Choroid plexus epithelial cell (primary cell): ENCODE results near the gene KCNG4.
A peak's percentile ranks its signal among the peaks of the same experiment; 100 is the strongest.

Experiments used
- DNase-seq: peaks from one replicate; pipeline ENCODE4 v3.0.0-alpha.2; 2010; ENCODE audit warnings: low read depth
- H3K4me3 ChIP-seq: 2 replicates; pipeline ENCODE4 v1.5.1; 2011; ENCODE audit warnings: low read depth, mild to moderate bottlenecking, control low read depth, low read length, moderate library complexity
- CTCF ChIP-seq: conservative IDR thresholded peaks from 2 replicates; pipeline ENCODE4 v1.5.1; 2011; ENCODE audit warnings: low read depth, mild to moderate bottlenecking, control low read depth, inconsistent platforms, low read length, moderate library complexity

KCNG4 gene

GRCh38 chr16:84228256-84228838 is 11.5 kb downstream of the KCNG4 start:
- peak; percentile 88 for DNase-seq
- no peak for TF ChIP-seq CTCF
- peak overlapping the region; percentile 8 for H3K4me3 ChIP-seq

GRCh38 chr16:84227548-84227947 is 12.3 kb downstream of the KCNG4 start:
- no peak for TF ChIP-seq CTCF
- no peak for DNase-seq
- no peak overlapping the region for H3K4me3 ChIP-seq

- TF ChIP-seq CTCF: no peak
- no peak overlapping the region for H3K4me3 ChIP-seq
- DNase-seq: no peak
These were observed 13.8 kb downstream of the KCNG4 start for GRCh38 chr16:84226026-84226425.

GRCh38 chr16:84225571-84225970 is 14.2 kb downstream of the KCNG4 start:
- TF ChIP-seq CTCF: no peak

GRCh38 chr16:84225126-84225525 is 14.7 kb downstream of the KCNG4 start:
- no peak for TF ChIP-seq CTCF
- no peak for DNase-seq
- H3K4me3 ChIP-seq: no peak overlapping the region

More at GRCh38 chr16:84225571-84225970, 14.2 kb downstream of the KCNG4 start:
- no peak overlapping the region for H3K4me3 ChIP-seq
- no peak for DNase-seq

- TF ChIP-seq CTCF: no peak
- H3K4me3 ChIP-seq: no peak overlapping the region
- no peak for DNase-seq
These were observed 15.3 kb downstream of the KCNG4 start for GRCh38 chr16:84224554-84224953.

- DNase-seq: no peak
- no peak overlapping the region for H3K4me3 ChIP-seq
- TF ChIP-seq CTCF: no peak
These were observed 16.4 kb downstream of the KCNG4 start for GRCh38 chr16:84223456-84223855.
